ENCODE results near the gene CD99L2.
A peak's percentile ranks its signal among the peaks of the same experiment; 100 is the strongest.

The CD99L2 gene

DNA sequence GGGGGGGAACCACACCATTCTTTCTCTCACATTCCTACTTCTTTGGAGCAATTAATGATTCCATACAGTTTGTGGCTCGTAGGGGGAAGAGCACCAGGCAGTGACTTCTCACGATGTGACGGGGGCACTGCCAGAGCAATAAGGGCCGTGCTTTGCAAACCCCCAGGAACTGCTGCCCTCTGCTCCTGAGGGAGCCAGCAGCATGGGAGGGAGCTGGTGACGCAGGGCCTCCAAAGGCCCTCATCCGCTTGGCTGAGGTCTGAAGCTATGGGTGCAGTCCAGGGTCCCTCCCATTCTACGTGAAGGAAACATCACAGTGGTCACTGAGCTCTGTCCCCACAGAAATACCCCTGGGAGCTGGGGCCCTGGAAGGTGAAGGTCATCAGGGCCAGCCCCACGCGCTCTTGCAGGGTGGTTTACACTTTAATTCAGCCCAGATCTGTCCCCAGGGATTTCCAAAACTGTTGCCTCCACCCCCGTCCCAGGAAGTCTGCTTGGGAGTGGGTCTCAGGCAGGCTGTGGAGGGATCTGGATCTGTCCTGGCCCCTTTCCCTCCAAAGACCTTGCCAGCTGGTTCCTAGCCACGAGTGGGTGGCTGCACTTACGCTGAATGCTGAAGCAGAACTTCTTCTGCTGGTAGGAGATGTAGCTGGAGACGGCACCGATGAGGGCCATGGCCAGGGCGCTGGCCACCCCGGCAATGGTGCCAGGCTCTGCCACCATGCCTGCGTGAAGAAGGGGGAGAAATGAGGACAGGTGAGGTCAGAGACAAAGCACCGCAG is 122.7 kb downstream of the CD99L2 start:
- TF ChIP-seq, protein P1, sequence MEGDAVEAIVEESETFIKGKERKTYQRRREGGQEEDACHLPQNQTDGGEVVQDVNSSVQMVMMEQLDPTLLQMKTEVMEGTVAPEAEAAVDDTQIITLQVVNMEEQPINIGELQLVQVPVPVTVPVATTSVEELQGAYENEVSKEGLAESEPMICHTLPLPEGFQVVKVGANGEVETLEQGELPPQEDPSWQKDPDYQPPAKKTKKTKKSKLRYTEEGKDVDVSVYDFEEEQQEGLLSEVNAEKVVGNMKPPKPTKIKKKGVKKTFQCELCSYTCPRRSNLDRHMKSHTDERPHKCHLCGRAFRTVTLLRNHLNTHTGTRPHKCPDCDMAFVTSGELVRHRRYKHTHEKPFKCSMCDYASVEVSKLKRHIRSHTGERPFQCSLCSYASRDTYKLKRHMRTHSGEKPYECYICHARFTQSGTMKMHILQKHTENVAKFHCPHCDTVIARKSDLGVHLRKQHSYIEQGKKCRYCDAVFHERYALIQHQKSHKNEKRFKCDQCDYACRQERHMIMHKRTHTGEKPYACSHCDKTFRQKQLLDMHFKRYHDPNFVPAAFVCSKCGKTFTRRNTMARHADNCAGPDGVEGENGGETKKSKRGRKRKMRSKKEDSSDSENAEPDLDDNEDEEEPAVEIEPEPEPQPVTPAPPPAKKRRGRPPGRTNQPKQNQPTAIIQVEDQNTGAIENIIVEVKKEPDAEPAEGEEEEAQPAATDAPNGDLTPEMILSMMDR (IDR thresholded peaks at IDR 0.05; ENCODE audit: insufficient read depth, low read depth, low read length, missing control alignments): no peak

GRCh38 chrX:150774798-150775568 is 123.5 kb downstream of the CD99L2 start:
- H3K4me3 ChIP-seq (ENCODE audit: low read length): no peak overlapping the region
- DNase-seq (ENCODE audit: low read depth): no peak
- TF ChIP-seq, protein P1 (IDR thresholded peaks at IDR 0.05; ENCODE audit: insufficient read depth, low read depth, low read length, missing control alignments): no peak

More for the DNA sequence above, 122.7 kb downstream of the CD99L2 start:
- no peak overlapping the region for H3K4me3 ChIP-seq (ENCODE audit: low read length)
- DNase-seq (ENCODE audit: low read depth): no peak

- TF ChIP-seq, protein P1 (IDR thresholded peaks at IDR 0.05; ENCODE audit: insufficient read depth, low read depth, low read length, missing control alignments): no peak
- DNase-seq (ENCODE audit: low read depth): no peak
- no peak overlapping the region for H3K4me3 ChIP-seq (ENCODE audit: low read length)
Measured at GRCh38 chrX:150773634-150774033, 124.8 kb downstream of the CD99L2 start.

DNA sequence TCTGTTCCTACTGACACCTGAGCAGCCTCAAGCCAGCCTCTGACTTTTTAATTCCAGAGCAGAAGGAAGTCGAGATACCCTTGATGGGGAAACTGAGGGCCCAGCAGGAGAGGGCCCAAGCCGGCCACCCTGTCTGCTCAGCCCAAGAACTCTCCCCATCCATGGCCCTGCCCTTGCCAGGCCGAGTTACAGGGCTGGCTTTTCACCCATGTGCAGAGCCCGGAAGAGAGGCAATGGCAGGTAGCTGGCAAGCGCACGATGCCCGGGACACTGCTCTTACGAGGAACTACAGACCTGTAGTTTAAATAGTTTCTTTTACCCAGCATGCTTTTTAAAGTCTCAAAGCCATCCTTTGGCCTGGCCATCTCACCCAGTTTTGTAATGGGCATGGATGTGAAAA is 125.4 kb downstream of the CD99L2 start:
- TF ChIP-seq, protein P1 (IDR thresholded peaks at IDR 0.05; ENCODE audit: insufficient read depth, low read depth, low read length, missing control alignments): no peak
- DNase-seq (ENCODE audit: low read depth): no peak
- H3K4me3 ChIP-seq (ENCODE audit: low read length): no peak overlapping the region

- TF ChIP-seq, protein P1 (IDR thresholded peaks at IDR 0.05; ENCODE audit: insufficient read depth, low read depth, low read length, missing control alignments): peak; percentile 73
- H3K4me3 ChIP-seq (ENCODE audit: low read length): no peak overlapping the region
- peak; percentile 64 for DNase-seq (ENCODE audit: low read depth)
Measured at GRCh38 chrX:150772150-150772970, 126.1 kb downstream of the CD99L2 start.

GRCh38 chrX:150771116-150771515 is 127.4 kb downstream of the CD99L2 start:
- TF ChIP-seq, protein P1 (IDR thresholded peaks at IDR 0.05; ENCODE audit: insufficient read depth, low read depth, low read length, missing control alignments): no peak
- H3K4me3 ChIP-seq (ENCODE audit: low read length): no peak overlapping the region
- DNase-seq (ENCODE audit: low read depth): no peak

Data from epithelial cell of esophagus (primary cell).